ENCODE data around the gene TLR1.

GRCh38 chr4:38783109-38783460 lies 21.5 kb downstream of the TLR1 start:
- no peak for TF ChIP-seq EZH2 (IDR thresholded peaks at IDR 0.05; ENCODE audit: borderline replicate concordance, insufficient read depth, low read depth, low read length, poor library complexity, severe bottlenecking)
- TF ChIP-seq, protein P1, sequence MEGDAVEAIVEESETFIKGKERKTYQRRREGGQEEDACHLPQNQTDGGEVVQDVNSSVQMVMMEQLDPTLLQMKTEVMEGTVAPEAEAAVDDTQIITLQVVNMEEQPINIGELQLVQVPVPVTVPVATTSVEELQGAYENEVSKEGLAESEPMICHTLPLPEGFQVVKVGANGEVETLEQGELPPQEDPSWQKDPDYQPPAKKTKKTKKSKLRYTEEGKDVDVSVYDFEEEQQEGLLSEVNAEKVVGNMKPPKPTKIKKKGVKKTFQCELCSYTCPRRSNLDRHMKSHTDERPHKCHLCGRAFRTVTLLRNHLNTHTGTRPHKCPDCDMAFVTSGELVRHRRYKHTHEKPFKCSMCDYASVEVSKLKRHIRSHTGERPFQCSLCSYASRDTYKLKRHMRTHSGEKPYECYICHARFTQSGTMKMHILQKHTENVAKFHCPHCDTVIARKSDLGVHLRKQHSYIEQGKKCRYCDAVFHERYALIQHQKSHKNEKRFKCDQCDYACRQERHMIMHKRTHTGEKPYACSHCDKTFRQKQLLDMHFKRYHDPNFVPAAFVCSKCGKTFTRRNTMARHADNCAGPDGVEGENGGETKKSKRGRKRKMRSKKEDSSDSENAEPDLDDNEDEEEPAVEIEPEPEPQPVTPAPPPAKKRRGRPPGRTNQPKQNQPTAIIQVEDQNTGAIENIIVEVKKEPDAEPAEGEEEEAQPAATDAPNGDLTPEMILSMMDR (IDR thresholded peaks at IDR 0.05) = peak; percentile 49

Data from B cell (primary cell).